GM13976 (cell line): ENCODE measurements around the gene NCR2.

Experiments
- DNase-seq: peaks from one replicate; pipeline ENCODE4 v3.0.0; 2012; ENCODE audit warnings: low spot score
- in situ Hi-C: fragments of 300-500 bp; cut with MboI; formaldehyde crosslinking; loops from one replicate; pipeline ENCODE4 v1.12.0; 2022; ENCODE audit warnings: low sequenced_read_pairs, mixed read lengths, inconsistent platforms; ENCODE audit not compliant: unreplicated experiment
- TF ChIP-seq, protein P1 (sequence below): IDR thresholded peaks from 2 replicates; pipeline ENCODE4 v1.5.1; 2012; ENCODE audit warnings: borderline replicate concordance, mild to moderate bottlenecking; ENCODE audit not compliant: insufficient read depth; ENCODE audit errors: extremely low read depth, missing control alignments, control extremely low read depth

Gene NCR2

DNA sequence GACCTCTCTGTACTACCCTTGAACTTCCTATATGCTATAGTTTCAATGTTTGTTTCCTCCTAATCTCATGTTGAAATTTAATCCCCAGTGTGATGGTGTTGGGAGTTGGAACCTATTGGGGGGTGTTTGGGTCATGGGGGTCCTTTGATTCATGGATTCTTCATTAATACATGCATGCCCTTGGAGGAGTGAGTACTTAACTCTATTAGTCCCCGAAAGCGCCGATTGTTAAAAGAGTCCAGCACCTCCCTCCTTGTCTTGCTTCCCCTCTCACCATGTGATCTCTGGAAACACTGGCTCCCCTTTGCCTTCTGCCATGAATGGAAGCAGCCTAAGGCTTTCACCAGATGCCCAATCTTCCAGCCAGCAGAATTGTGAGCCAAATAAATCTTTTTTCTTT is 31.7 kb downstream of the NCR2 start:
- in situ Hi-C loops = no loop called here
- TF ChIP-seq, protein P1, sequence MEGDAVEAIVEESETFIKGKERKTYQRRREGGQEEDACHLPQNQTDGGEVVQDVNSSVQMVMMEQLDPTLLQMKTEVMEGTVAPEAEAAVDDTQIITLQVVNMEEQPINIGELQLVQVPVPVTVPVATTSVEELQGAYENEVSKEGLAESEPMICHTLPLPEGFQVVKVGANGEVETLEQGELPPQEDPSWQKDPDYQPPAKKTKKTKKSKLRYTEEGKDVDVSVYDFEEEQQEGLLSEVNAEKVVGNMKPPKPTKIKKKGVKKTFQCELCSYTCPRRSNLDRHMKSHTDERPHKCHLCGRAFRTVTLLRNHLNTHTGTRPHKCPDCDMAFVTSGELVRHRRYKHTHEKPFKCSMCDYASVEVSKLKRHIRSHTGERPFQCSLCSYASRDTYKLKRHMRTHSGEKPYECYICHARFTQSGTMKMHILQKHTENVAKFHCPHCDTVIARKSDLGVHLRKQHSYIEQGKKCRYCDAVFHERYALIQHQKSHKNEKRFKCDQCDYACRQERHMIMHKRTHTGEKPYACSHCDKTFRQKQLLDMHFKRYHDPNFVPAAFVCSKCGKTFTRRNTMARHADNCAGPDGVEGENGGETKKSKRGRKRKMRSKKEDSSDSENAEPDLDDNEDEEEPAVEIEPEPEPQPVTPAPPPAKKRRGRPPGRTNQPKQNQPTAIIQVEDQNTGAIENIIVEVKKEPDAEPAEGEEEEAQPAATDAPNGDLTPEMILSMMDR = no peak
- DNase-seq = no peak

DNA sequence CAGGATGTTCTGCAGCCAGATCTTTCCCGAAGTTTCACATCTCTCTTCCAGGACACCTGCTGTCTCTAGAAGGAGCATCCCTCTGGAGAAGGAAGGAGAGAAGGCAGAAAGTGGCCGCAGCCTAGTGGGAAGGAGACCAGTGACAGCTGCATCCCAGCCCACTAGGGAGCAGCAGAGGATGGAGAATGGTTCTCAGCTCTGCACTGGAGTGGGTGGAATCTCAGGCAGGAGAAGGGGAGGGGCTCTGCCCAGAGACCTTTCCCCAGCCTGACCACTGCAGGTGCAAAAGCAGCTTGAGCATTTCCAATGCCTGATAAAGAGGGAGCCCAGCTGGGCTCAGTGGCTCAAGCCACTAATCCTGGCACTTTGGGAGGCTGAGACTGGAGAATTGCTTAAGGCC is 32.3 kb downstream of the NCR2 start:
- TF ChIP-seq, protein P1 = peak; percentile 51
- DNase-seq = no peak
- in situ Hi-C loops = no loop called here

DNA sequence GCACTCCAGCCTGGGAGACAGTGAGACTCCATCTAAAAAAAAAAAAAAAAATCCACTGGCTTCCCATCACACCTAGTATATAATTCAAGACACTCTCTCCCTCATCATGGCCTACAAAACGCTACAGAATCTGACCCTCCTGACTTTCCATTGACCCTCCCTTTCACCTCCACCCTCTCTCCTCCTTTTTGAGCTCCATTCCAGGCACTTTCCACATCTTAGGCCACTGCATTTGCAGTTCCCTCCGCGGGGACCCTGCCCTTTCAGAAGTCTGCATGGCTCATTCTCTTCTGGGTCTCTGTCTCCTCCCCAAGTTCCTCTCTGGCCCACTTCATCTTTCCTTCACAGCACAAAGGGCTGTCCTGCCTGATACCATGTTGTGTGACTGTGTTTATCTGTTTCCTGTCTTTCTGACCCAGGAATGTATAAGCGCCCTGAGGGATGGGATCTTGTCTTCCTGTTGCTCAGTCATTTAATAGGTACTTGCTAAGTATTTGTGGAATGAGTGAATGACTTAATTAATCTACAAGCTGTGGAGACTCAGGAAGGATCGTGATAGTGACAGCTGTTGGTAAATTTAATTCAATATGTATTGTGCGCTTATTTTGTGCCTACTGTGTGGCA is 35.2 kb downstream of the NCR2 start:
- in situ Hi-C loops = no loop called here
- TF ChIP-seq, protein P1 = no peak
- no peak for DNase-seq

DNA sequence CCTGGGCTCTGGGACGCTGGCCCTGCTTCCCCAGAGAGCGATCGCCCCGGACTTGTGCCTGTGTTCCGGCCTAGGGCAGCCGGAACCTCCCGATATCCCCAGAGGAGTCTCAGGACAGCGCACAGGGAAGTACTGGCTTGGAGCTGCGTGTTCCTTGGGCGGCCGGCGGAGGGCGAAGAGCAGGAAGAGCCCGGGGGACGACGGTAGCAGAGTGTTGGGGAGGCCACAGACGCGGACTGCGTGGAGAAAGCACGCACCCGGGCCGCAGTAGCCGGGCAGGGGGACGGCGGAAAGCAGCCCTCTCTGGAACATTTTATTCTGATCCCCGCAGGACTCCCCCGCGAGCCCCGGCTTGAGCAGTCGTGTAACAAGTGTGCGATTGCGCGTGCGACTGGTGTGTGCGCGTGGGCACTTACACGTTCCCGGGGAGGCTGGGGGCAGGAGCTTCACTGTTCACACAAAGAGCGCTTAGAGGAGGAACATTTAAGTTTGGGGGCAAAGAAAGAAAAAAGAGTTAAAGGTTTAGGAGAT is 36.1 kb downstream of the NCR2 start:
- in situ Hi-C loops = no loop called here
- TF ChIP-seq, protein P1 = no peak
- peak; percentile 36 for DNase-seq

DNA sequence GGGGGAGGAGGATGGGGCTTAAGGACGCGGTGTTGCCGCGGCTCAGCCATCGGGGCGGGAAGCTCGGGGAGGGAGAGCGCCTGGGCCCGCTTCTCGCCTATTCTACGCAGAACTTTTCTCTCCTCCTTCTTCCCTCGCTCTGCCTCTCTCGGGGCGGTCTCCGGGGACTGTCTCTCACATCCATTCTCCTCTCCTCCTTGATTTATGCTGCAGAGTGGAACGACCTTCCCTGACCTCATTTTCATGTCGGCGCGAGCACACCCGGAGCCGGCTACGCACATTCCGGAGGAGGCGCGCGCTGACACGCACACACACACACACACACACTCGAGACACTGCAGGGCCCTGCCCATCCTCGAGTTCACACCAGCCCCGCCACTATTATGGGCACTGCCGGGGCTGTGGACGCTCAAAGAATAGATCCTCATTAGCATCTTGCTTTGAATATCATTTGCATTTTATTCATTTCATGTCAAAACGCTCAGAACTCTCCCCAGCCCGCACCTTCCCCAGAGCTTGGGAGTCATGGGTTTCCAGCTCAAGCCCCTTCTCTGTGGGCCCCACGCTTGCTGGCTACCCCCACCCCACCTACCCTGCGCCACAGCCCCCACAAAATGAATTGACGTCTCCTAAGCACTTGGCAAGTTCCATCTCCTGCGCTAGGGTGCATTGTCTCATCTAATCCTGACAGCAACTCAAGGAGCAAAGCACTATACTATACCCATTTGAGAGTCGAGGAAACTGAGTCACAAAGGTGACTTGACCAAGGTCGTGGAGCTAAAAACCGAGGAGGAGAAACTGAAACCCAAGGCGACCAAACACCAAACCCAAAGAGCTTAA is 36.8 kb downstream of the NCR2 start:
- in situ Hi-C loops = no loop called here
- TF ChIP-seq, protein P1 = no peak
- peak; percentile 39 for DNase-seq

DNA sequence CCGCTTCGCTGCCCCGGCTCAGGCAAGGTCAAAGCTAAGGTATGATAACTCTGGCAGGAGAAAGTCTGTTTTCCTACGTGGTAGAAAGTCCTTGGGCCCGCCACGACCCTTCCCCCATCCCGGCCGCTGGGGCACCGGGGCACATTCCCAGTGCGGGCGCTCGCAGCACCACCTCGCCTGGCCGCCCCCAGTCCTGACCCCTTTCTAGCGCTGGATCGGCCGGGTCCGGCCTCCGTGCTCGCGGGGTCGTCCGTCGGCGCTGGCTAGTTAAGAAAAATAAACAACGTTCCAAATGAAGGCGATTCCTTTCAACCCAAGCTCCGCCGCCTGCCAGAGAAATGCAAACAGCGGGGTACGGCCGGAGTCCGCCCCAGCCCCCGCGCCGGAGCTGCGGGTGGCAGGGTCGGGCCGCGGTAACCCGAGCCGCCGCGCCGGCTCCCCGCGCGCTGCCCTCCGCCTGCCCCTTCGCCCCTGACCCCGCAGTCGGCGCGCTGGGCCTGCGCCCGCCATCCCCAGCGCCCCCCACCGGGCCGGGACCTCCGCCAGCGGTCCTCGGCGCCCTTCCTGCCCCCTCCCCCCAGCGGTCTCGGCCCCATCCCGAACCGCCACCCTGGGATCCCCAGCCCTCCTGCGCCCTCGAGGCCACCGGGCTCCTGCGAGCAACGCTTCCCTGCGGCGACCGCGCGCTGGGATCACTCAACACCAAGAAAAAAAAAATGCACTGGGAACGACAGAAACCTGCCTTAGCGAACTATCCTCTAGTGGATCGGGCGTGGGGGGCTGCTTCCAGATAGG is 37.6 kb downstream of the NCR2 start:
- TF ChIP-seq, protein P1 = no peak
- DNase-seq = peak; percentile 38
- in situ Hi-C loops = no loop called here
